GM20431 (cell line): ENCODE measurements around the gene BUD31.
"Not testable (repeated sequence)": the region's sequence is repeated elsewhere in the genome, so short reads cannot be mapped to it uniquely, and the experiment has no call there.

ENCODE experiments used
- in situ Hi-C: fragments of 300-500 bp; cut with MseI, MboI; formaldehyde crosslinking; loops from one replicate; pipeline ENCODE4 v1.15.0; 2020; ENCODE audit warnings: low sequenced_read_pairs; ENCODE audit not compliant: unreplicated experiment

Gene BUD31

GRCh38 chr7:99408379-99409191, at the start of gene BUD31, which contains the start of gene PDAP1:
TSS of gene BUD31 (plus strand) at chr7:99408969. CDS start at chr7:99411093, 2,124 bp downstream.
TSS of gene PDAP1 (minus strand) at chr7:99408597. CDS start at chr7:99408548, 49 bp downstream.
- in situ Hi-C loops, result no loop called here

- in situ Hi-C loops, result no loop called here
These were observed 49.2 kb upstream of the BUD31 start for GRCh38 chr7:99359465-99360154.

- in situ Hi-C loops, result no loop called here
These were observed 46.0 kb upstream of the BUD31 start for GRCh38 chr7:99362801-99363200.

GRCh38 chr7:99363286-99363685, 45.5 kb upstream of the BUD31 start:
- in situ Hi-C loops, result no loop called here

GRCh38 chr7:99365318-99366141, 43.2 kb upstream of the BUD31 start:
- in situ Hi-C loops, result no loop called here

- in situ Hi-C loops, result no loop called here
These were observed 42.1 kb upstream of the BUD31 start for GRCh38 chr7:99366646-99367045.

GRCh38 chr7:99368750-99369389, 39.9 kb upstream of the BUD31 start:
- in situ Hi-C loops, result no loop called here

GRCh38 chr7:99369767-99370391, 38.9 kb upstream of the BUD31 start:
- in situ Hi-C loops, result no loop called here

GRCh38 chr7:99371376-99371920, 37.3 kb upstream of the BUD31 start:
- in situ Hi-C loops, result no loop called here

GRCh38 chr7:99372275-99373090, 36.3 kb upstream of the BUD31 start:
- in situ Hi-C loops, result no loop called here

GRCh38 chr7:99373091-99374066, 35.4 kb upstream of the BUD31 start:
- in situ Hi-C loops, result no loop called here

- in situ Hi-C loops, result no loop called here
These were observed 34.4 kb upstream of the BUD31 start, which contains the start of gene ARPC1B for GRCh38 chr7:99374111-99375064. TSS of gene ARPC1B (plus strand) at chr7:99374730. CDS start at chr7:99385715, 10,985 bp downstream.

GRCh38 chr7:99375070-99375807, 33.5 kb upstream of the BUD31 start:
- in situ Hi-C loops, result no loop called here

GRCh38 chr7:99379043-99379577, 29.7 kb upstream of the BUD31 start:
- in situ Hi-C loops, result no loop called here

GRCh38 chr7:99379693-99380031, 29.1 kb upstream of the BUD31 start:
- in situ Hi-C loops, result not testable (repeated sequence)
